ENCODE measurements around the gene SMG1.
A peak's percentile ranks its signal among the peaks of the same experiment; 100 is the strongest.
"Not testable (repeated sequence)": the region's sequence is repeated elsewhere in the genome, so short reads cannot be mapped to it uniquely, and the experiment has no call there.

The SMG1 gene

DNA sequence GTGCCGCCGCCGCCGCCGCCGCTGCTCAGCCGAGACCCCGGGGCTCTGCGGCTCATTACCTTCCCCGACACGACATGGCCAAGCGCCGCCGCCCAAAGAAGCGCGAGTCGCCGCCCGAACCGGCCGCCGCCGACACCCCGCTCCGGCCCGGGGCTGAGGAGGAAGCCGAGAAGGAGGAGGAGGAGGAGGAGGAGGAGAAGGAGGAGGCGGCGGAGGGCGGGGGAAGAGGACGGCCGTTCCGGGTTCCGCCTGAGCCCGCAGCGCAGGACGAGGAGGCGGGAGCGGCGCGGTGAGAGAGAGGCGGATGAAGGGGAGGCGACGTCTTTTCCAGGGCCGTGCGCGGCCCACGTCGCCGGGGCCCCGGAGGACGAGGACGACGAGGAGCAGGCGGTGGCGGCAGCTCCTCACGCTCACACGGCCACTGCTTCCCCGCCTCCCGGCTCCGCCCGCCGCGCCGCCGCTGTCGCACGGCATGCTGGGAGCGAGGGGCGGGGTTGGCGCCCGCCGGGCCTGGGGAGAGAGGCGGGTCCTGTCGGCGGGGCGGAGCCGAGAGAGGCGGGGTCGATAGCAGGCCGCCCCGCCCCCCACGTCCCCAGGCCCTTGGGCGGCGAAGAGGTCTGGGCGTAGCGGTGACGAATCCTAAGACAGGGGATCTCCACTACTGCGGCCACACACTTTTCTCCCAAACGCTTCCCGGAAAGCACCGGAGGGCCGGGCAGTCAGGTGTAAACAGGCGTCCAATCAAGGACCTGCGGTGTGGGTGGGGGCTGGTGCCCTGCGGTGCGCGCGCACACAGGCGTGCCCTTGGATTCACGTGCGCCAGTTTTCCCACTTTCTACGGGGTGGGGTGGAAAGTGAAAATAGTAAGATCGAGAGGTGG, at the start of gene SMG1:
SMG1 (minus strand) TSS at position 423 of the 880 bp plus-strand sequence; CDS start at position 56, 367 bp downstream.
- FAIRE-seq = not testable (repeated sequence)
- peak; percentile 50 for DNase-seq (ENCODE audit: insufficient read length, low spot score)

DNA sequence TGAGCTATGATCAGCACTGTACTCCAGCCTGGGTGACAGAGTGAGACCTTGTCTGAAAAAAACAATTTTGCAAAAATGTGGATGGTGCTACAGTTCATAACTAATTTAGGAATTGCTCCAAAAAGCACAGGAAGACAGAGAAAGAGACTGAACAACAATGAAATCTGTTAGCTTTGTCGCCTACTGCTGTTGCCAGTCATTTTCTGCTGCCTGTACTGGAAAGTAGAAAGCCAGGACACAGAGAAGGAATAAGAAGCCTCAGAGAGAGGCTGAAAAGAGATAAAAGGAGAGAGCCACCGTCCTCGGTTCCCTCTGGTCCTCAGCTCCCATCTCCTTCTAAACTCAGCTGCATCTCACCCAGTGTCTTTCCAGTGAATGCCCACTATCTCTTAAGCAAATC, 48.9 kb upstream of the SMG1 start:
- DNase-seq (ENCODE audit: insufficient read length, low spot score) (no peak), FAIRE-seq (no peak)
- TF ChIP-seq, protein P1, sequence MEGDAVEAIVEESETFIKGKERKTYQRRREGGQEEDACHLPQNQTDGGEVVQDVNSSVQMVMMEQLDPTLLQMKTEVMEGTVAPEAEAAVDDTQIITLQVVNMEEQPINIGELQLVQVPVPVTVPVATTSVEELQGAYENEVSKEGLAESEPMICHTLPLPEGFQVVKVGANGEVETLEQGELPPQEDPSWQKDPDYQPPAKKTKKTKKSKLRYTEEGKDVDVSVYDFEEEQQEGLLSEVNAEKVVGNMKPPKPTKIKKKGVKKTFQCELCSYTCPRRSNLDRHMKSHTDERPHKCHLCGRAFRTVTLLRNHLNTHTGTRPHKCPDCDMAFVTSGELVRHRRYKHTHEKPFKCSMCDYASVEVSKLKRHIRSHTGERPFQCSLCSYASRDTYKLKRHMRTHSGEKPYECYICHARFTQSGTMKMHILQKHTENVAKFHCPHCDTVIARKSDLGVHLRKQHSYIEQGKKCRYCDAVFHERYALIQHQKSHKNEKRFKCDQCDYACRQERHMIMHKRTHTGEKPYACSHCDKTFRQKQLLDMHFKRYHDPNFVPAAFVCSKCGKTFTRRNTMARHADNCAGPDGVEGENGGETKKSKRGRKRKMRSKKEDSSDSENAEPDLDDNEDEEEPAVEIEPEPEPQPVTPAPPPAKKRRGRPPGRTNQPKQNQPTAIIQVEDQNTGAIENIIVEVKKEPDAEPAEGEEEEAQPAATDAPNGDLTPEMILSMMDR (IDR thresholded peaks at IDR 0.05; ENCODE audit: insufficient read depth, missing control alignments) = no peak

DNA sequence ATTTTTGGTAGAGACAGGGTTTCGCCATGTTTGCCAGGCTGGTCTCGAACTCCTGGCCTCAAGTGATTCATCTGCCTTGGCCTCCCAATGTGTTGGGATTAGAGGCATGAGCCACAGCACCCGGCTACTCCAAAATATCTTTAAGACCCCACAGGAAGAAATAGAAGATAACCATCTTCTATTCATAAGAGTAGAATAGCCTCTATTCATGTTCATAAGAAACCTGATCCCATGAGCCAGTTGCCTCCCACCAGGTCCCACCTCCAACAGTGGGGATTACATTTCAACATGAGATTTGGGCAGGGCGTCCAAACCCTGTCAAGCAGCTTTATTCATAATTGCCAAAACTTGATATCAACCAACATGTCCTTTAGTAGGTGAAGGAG, 43.6 kb upstream of the SMG1 start:
- TF ChIP-seq, protein P1 (IDR thresholded peaks at IDR 0.05; ENCODE audit: insufficient read depth, missing control alignments) = no peak

DNA sequence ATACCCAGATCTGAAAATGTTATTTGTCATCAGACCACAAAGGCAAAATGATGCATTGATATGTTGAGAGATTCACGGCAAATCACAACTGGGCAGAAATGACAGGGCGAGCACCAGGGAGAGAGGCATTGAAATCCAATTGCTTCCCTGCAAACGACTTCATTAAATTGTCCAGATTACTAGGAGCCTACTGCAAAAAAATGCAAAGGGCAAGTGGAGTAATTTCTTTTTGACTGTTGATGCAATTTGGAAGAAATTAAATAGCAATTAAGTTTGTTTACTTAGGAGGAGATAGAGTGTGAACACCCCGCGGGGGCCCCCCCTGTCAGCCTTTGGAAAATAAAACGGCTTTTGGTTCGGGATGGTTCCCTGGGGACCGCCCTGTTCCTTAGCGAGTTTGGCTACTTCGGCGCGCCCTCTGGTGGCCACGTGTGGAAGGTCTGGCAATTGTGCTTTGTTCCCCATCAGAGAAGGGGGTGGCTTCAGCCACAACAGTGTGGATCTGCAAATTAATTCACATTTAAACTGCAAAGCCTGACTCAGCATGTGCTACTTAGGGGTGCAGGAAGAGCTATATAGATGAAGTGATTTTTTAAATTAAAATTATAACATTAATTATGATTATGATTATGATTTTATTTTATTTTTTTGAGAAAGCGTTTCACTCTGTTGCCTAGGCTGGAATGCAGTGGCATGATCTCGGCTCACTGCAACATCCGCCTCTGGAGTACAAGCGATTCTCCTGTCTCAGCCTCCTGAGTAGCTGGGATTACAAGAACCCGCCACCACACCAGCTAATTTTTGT, 43.0 kb upstream of the SMG1 start:
- DNase-seq (ENCODE audit: insufficient read length, low spot score) (peak; percentile 70), FAIRE-seq (no peak)
- TF ChIP-seq, protein P1 (IDR thresholded peaks at IDR 0.05; ENCODE audit: insufficient read depth, missing control alignments) = peak; percentile 97

More for the DNA sequence above, 43.6 kb upstream of the SMG1 start:
- FAIRE-seq = no peak
- DNase-seq (ENCODE audit: insufficient read length, low spot score) = no peak

DNA sequence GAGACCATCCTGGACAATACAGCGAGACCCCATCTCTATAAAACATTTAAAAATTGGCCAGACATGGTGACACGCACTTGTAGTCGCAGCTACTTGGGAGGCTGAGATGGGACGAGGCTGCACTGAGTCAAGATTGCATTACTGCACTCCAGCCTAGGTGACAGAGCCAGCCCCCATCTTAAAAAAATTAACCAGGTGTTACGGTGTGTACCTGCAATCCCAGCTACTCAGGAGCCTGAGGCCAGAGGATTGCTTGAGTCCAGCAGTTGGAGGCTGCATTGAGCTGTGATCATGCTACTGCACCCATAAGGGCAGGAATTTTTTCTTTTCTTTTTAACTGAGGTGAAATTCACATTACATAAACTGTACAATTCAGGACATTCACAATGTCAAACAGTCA, 40.6 kb upstream of the SMG1 start:
- FAIRE-seq (no peak), DNase-seq (ENCODE audit: insufficient read length, low spot score) (no peak)
- TF ChIP-seq, protein P1 (IDR thresholded peaks at IDR 0.05; ENCODE audit: insufficient read depth, missing control alignments) = no peak

- TF ChIP-seq, protein P1 (IDR thresholded peaks at IDR 0.05; ENCODE audit: insufficient read depth, missing control alignments) = no peak
- no peak for FAIRE-seq
Observed at GRCh38 chr16:18965555-18965954, 39.3 kb upstream of the SMG1 start.

GRCh38 chr16:18959031-18959505, 32.9 kb upstream of the SMG1 start:
- TF ChIP-seq, protein P1 (IDR thresholded peaks at IDR 0.05; ENCODE audit: insufficient read depth, missing control alignments) = no peak
- DNase-seq (ENCODE audit: insufficient read length, low spot score) (peak; percentile 43), FAIRE-seq (no peak)

More at GRCh38 chr16:18965555-18965954, 39.3 kb upstream of the SMG1 start:
- no peak for DNase-seq (ENCODE audit: insufficient read length, low spot score)

Measured in D721Med (cell line).